Endothelial cell (in vitro differentiated cells): Measurements from ENCODE around the gene NSMCE4A. TPM values are rescaled to one million over a fixed set of nuclear protein-coding genes. Genes with fewer than 3 reads are reported as not detected.

Experiments used
- DNase-seq: peaks from one replicate; pipeline ENCODE4 v3.0.0; 2021; ENCODE audit warnings: low spot score
- H3K27ac Mint-ChIP-seq: one replicate; pipeline ENCODE4 v1.8.0; 2021; ENCODE audit warnings: mixed read lengths, inconsistent platforms; ENCODE audit not compliant: unreplicated experiment
- H3K27me3 Mint-ChIP-seq: one replicate; pipeline ENCODE4 v1.8.0; 2021; ENCODE audit warnings: mild to moderate bottlenecking, moderate library complexity, mixed read lengths, inconsistent platforms; ENCODE audit not compliant: unreplicated experiment
- H3K36me3 Mint-ChIP-seq: one replicate; pipeline ENCODE4 v1.8.0; 2021; ENCODE audit warnings: mild to moderate bottlenecking, low read depth, mixed read lengths, inconsistent platforms; ENCODE audit not compliant: unreplicated experiment
- H3K4me1 Mint-ChIP-seq: one replicate; pipeline ENCODE4 v1.8.0; 2021; ENCODE audit warnings: mild to moderate bottlenecking, mixed read lengths, inconsistent platforms; ENCODE audit not compliant: unreplicated experiment
- H3K4me3 Mint-ChIP-seq: one replicate; pipeline ENCODE4 v1.8.0; 2021; ENCODE audit warnings: mild to moderate bottlenecking, mixed read lengths, inconsistent platforms; ENCODE audit not compliant: unreplicated experiment
- H3K9me3 Mint-ChIP-seq: one replicate; pipeline ENCODE4 v1.8.0; 2021; ENCODE audit warnings: mixed read lengths, inconsistent platforms; ENCODE audit not compliant: unreplicated experiment
- total RNA-seq: library from RNA; stranded (reverse); fragmentation: NEBNext Ultra II Directional; extraction: Animal tissue kit (Norgen Biotek cat#: 25700); gene quantifications from one replicate; pipeline ENCODE4 v1.2.1, GENCODE V29; 2021; ENCODE audit not compliant: unreplicated experiment
- TF ChIP-seq, protein P1 (sequence below): fragments of 200-600 bp; sonication (generic); IDR thresholded peaks from one replicate; pipeline ENCODE4 v1.5.0; 2021; ENCODE audit warnings: antibody characterized with exemption; ENCODE audit not compliant: unreplicated experiment

The NSMCE4A gene
- total RNA-seq, 1 donor from 2014 or later, result 78.3 TPM

DNA sequence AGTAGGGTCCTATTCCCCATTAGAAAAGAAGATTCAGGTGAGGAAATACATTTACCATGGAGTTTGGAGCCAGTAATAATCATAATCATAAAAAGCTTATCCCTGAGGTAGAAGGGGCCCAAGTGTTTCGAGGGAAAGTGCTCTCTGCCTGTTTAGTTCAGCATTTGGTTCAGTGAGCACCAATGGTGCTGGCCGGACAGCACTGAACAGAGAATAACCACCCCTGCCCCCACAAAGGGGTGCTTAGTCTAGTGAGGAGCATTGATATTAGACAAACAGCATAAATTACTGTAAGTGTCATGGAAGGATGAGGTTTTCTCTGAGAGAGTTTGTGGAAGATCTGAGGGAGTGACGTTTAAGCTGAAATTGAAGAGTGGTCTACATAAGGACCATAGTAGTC lies 25.6 kb downstream of the NSMCE4A start:
- Mint-ChIP-seq H3K4me3 (no peak overlapping the region), H3K27ac (no peak overlapping the region), H3K4me1 (peaks cover 18% of the 10 kb centered on the region), H3K27me3 (peaks cover 1% of the 10 kb centered on the region), H3K36me3 (peaks cover 7% of the 10 kb centered on the region), H3K9me3 (no peaks in the 10 kb centered on the region)
- TF ChIP-seq, protein P1, sequence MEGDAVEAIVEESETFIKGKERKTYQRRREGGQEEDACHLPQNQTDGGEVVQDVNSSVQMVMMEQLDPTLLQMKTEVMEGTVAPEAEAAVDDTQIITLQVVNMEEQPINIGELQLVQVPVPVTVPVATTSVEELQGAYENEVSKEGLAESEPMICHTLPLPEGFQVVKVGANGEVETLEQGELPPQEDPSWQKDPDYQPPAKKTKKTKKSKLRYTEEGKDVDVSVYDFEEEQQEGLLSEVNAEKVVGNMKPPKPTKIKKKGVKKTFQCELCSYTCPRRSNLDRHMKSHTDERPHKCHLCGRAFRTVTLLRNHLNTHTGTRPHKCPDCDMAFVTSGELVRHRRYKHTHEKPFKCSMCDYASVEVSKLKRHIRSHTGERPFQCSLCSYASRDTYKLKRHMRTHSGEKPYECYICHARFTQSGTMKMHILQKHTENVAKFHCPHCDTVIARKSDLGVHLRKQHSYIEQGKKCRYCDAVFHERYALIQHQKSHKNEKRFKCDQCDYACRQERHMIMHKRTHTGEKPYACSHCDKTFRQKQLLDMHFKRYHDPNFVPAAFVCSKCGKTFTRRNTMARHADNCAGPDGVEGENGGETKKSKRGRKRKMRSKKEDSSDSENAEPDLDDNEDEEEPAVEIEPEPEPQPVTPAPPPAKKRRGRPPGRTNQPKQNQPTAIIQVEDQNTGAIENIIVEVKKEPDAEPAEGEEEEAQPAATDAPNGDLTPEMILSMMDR, result no peak
- no peak for DNase-seq

DNA sequence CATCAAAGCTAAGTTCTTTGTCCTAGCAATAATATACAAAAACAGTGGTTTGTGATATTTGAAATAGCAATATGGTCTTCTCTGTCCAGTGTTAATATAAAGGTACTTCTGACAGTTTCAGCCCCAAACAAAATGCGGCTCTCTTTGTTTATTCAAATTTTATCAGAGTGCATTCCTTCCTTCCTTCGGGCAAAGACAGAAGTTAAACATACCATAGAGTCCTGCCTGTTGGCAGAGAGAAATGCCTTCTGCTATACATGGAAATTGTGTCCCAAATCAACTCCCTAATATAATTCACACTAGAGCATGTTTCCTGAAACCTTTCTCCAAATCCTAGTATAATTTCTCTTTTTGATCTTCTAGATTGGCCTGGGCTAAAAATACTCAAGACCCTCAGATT lies 26.0 kb downstream of the NSMCE4A start:
- H3K27ac Mint-ChIP-seq, result no peak overlapping the region
- TF ChIP-seq, protein P1, result no peak
- DNase-seq, result no peak
- H3K9me3 Mint-ChIP-seq, result no peaks in the 10 kb centered on the region
- H3K27me3 Mint-ChIP-seq, result peaks cover 1% of the 10 kb centered on the region
- peaks cover 18% of the 10 kb centered on the region for H3K4me1 Mint-ChIP-seq
- H3K4me3 Mint-ChIP-seq, result no peak overlapping the region
- H3K36me3 Mint-ChIP-seq, result peaks cover 7% of the 10 kb centered on the region

DNA sequence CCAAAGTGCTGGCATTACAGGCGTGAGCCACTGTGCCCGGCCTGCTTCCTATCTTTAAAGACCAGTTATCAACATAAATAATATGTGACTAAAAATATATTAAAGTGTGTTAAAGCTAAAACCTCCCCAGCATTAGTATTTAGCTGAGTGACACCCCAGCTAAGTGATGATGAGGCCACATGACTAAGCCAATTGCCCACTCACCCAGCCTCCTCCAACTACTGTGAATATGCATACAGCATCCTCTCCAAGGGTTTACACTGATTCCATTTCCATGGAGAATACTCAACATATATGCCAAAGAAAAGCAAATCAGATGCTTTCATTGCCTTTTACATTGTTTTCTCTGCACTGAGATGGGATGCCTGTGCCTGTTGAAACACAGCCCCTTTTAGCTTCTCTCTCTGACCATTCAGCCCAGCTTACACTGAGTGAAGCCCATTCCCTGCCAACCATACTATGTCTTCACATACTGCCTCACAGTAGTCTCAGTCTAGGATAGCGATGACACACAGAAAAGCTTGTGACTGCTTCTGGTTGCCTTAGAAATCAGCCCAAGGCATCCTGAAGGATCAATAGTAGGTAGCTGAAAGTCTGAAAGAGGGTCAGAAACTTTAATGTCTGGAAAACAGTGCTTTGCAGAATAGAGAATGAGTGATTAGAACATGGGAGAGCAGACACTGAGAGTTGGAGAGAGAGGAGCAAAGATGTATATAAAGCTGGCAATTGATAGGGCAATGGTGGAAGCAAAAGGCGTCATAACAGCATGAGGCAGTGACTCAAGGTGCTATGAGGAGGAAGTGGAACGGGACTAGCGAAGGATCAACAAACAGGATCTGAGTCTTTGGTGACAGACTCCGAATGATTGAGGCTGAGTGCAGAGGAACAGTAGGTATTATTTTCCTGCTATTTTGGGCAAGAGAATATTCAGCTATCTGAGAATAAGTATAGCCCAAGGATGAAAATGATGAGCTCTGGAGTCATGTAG lies 27.4 kb downstream of the NSMCE4A start:
- peaks cover 1% of the 10 kb centered on the region for H3K27me3 Mint-ChIP-seq
- no peak overlapping the region for H3K27ac Mint-ChIP-seq
- no peaks in the 10 kb centered on the region for H3K9me3 Mint-ChIP-seq
- H3K4me3 Mint-ChIP-seq, result no peak overlapping the region
- H3K36me3 Mint-ChIP-seq, result no peaks in the 10 kb centered on the region
- DNase-seq, result no peak
- H3K4me1 Mint-ChIP-seq, result peaks cover 22% of the 10 kb centered on the region
- TF ChIP-seq, protein P1, result no peak

DNA sequence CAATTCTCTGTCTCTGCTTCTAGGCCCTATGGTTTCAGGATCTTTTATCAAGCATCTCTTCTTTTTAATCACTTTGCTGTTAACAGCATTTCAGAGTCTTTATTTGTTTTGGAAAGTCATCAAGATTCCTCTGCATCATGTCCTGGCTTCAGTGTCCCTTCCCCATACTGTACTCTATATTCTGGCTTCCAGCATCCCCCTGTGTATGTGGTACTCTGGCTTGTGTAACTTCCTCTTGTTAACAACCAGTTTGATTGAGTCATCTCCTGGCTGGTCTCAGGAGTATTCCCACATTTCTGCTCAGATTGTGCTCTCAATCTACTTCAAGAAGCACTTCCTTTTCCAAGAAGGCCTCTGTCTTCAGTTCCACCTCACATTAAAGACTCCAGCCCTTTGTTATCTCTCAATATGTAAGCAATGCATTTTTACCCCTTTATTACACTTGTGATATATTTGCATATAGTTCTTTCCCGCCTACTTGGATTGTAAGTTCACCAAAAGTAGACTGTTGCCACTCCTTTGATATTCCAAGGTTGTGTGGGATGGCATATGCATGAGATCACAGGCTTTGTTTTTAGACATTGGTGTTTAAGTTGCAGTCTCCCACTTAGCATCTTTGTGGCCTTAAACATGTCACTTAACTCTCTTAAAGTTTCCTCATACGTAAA lies 32.1 kb downstream of the NSMCE4A start:
- DNase-seq, result no peak
- no peak overlapping the region for H3K4me3 Mint-ChIP-seq
- H3K9me3 Mint-ChIP-seq, result no peaks in the 10 kb centered on the region
- H3K27ac Mint-ChIP-seq, result no peak overlapping the region
- H3K27me3 Mint-ChIP-seq, result no peaks in the 10 kb centered on the region
- H3K4me1 Mint-ChIP-seq, result peaks cover 13% of the 10 kb centered on the region
- no peaks in the 10 kb centered on the region for H3K36me3 Mint-ChIP-seq
- TF ChIP-seq, protein P1, result no peak
